Measurements from ENCODE around the gene UBE2F.
"Not testable (repeated sequence)": the region's sequence is repeated elsewhere in the genome, so short reads cannot be mapped to it uniquely, and the experiment has no call there.

Gene UBE2F

GRCh38 chr2:237946423-237946822 lies 20.4 kb upstream of the UBE2F start:
- no peak for DNase-seq

- not testable (repeated sequence) for DNase-seq
Measured at GRCh38 chr2:237951354-237951753, 15.5 kb upstream of the UBE2F start.

- DNase-seq: no peak
Measured at GRCh38 chr2:237951878-237952277, 14.9 kb upstream of the UBE2F start.

- DNase-seq: no peak
Measured at GRCh38 chr2:237952851-237953250, 14.0 kb upstream of the UBE2F start.

GRCh38 chr2:237955640-237956401 lies 11.0 kb upstream of the UBE2F start:
- DNase-seq: peak; percentile 60

- no peak for DNase-seq
Measured at GRCh38 chr2:237956402-237956736, 10.4 kb upstream of the UBE2F start.

- no peak for DNase-seq
Measured at GRCh38 chr2:237961637-237962036, 5.2 kb upstream of the UBE2F start.

- DNase-seq: no peak
Measured at GRCh38 chr2:237962432-237963084, 4.3 kb upstream of the UBE2F start.

- not testable (repeated sequence) for DNase-seq
Measured at GRCh38 chr2:237963490-237963991, 3.3 kb upstream of the UBE2F start.

GRCh38 chr2:237964194-237964577 lies 2.6 kb upstream of the UBE2F start:
- DNase-seq: no peak

- no peak for DNase-seq
Measured at GRCh38 chr2:237964578-237965404, 2.0 kb upstream of the UBE2F start.

- not testable (repeated sequence) for DNase-seq
Measured at GRCh38 chr2:237965844-237966243, 970 bp upstream of the UBE2F start.

- DNase-seq: no peak
Measured at GRCh38 chr2:237966250-237966564, 607 bp upstream of the UBE2F start.

- peak; percentile 68 for DNase-seq
Measured at GRCh38 chr2:237967463-237967951, 693 bp downstream of the UBE2F start.

GRCh38 chr2:237968048-237968862 lies 1.4 kb downstream of the UBE2F start:
- DNase-seq: peak; percentile 68

- no peak for DNase-seq
Measured at GRCh38 chr2:237971661-237972060, 4.8 kb downstream of the UBE2F start.

- no peak for DNase-seq
Measured at GRCh38 chr2:237972211-237972610, 5.4 kb downstream of the UBE2F start.

GRCh38 chr2:237972936-237973335 lies 6.1 kb downstream of the UBE2F start:
- DNase-seq: no peak

- no peak for DNase-seq
Measured at GRCh38 chr2:237977380-237977779, 10.6 kb downstream of the UBE2F start.

GRCh38 chr2:237978058-237978712 lies 11.4 kb downstream of the UBE2F start:
- no peak for DNase-seq

- no peak for DNase-seq
Measured at GRCh38 chr2:237979331-237979730, 12.5 kb downstream of the UBE2F start.

- DNase-seq: peak; percentile 48
Measured at GRCh38 chr2:237980087-237980486, 13.3 kb downstream of the UBE2F start.
